HepG2 (cell line): ENCODE measurements around the gene CNTNAP1. TPM values are rescaled to one million over a fixed set of nuclear protein-coding genes. Genes with fewer than 3 reads are reported as not detected.

Source experiments
- ARID4A ChIP-seq: sonication (generic); formaldehyde crosslinking; IDR thresholded peaks from 2 replicates; pipeline ENCODE4 v1.5.0; 2020; ENCODE audit warnings: mild to moderate bottlenecking, missing genetic modification reagents, borderline replicate concordance
- CEBPB ChIP-seq: IDR thresholded peaks from 2 replicates; pipeline ENCODE4 v1.6.1; 2011; ENCODE audit warnings: low read depth, low read length, improper control_type of control experiment, borderline replicate concordance
- EP300 ChIP-seq, 3 experiments: sonication (generic) in 1 of 3; formaldehyde crosslinking in 1 of 3; IDR thresholded peaks; 2 replicates each; pipeline versions ENCODE4 v1.5.1 to v1.6.1; 2011 to 2020; ENCODE audit warnings: low read depth in 2 of 3, low read length in 2 of 3, borderline replicate concordance in 1 of 3, improper control_type of control experiment in 1 of 3, mild to moderate bottlenecking in 1 of 3, missing genetic modification reagents in 1 of 3, moderate library complexity in 1 of 3
- FUBP1 ChIP-seq: sonication (generic); formaldehyde crosslinking; IDR thresholded peaks from 2 replicates; pipeline ENCODE4 v1.5.1; 2020; ENCODE audit warnings: missing genetic modification reagents, mild to moderate bottlenecking, borderline replicate concordance
- MIXL1 ChIP-seq: IDR thresholded peaks from 2 replicates; pipeline ENCODE4 v1.6.1; 2016
- MTA1 ChIP-seq: sonication (generic); formaldehyde crosslinking; IDR thresholded peaks from 2 replicates; pipeline ENCODE4 v1.4.0; 2020; ENCODE audit warnings: missing genetic modification reagents, mild to moderate bottlenecking, borderline replicate concordance
- MTERF4 ChIP-seq: sonication (generic); formaldehyde crosslinking; IDR thresholded peaks from 2 replicates; pipeline ENCODE4 v1.8.0; 2023; ENCODE audit warnings: mild to moderate bottlenecking, missing genetic modification reagents
- NKX3-1 ChIP-seq: sonication (generic); formaldehyde crosslinking; IDR thresholded peaks from 2 replicates; pipeline ENCODE4 v1.5.0; 2020; ENCODE audit warnings: missing genetic modification reagents
- SAP130 ChIP-seq: IDR thresholded peaks from 2 replicates; pipeline ENCODE4 v1.6.1; 2016; ENCODE audit warnings: low read depth
- SOX6 ChIP-seq, 2 experiments: fragments of 450-650 bp in 1 of 2; sonication (generic) in 1 of 2; formaldehyde crosslinking in 1 of 2; IDR thresholded peaks; 2 replicates each; pipeline versions ENCODE4 v1.4.0 to v1.6.1; 2017 to 2020; ENCODE audit warnings: antibody characterized with exemption in 1 of 2, mild to moderate bottlenecking in 1 of 2, missing genetic modification reagents in 1 of 2
- TEAD2 ChIP-seq: sonication (generic); formaldehyde crosslinking; IDR thresholded peaks from 2 replicates; pipeline ENCODE4 v1.9.0; 2021; ENCODE audit warnings: missing genetic modification reagents
- ZFY ChIP-seq: sonication (generic); formaldehyde crosslinking; IDR thresholded peaks from 2 replicates; pipeline ENCODE4 v1.4.0; 2020; ENCODE audit warnings: missing genetic modification reagents
- ZFYVE20 ChIP-seq: sonication (generic); formaldehyde crosslinking; IDR thresholded peaks from 2 replicates; pipeline ENCODE4 v1.8.0; 2023; ENCODE audit warnings: low read depth, mild to moderate bottlenecking, moderate library complexity, missing genetic modification reagents, borderline replicate concordance
- ZNF180 ChIP-seq: sonication (generic); formaldehyde crosslinking; IDR thresholded peaks from 2 replicates; pipeline ENCODE4 v1.4.0; 2020; ENCODE audit warnings: low read depth, missing genetic modification reagents, borderline replicate concordance
- ZNF280B ChIP-seq: sonication (generic); formaldehyde crosslinking; IDR thresholded peaks from 2 replicates; pipeline ENCODE4 v1.5.0; 2020; ENCODE audit warnings: missing genetic modification reagents, mild to moderate bottlenecking, borderline replicate concordance
- ZNF549 ChIP-seq: sonication (generic); formaldehyde crosslinking; IDR thresholded peaks from 2 replicates; pipeline ENCODE4 v1.5.0; 2020; ENCODE audit warnings: missing genetic modification reagents
- ZNF598 ChIP-seq: sonication (generic); formaldehyde crosslinking; IDR thresholded peaks from 2 replicates; pipeline ENCODE4 v1.5.1; 2020; ENCODE audit warnings: mild to moderate bottlenecking, missing genetic modification reagents, borderline replicate concordance
- ZNF784 ChIP-seq: sonication (generic); formaldehyde crosslinking; IDR thresholded peaks from 2 replicates; pipeline ENCODE4 v1.5.1; 2020; ENCODE audit warnings: missing genetic modification reagents, mild to moderate bottlenecking, borderline replicate concordance
- polyA plus RNA-seq, 8 experiments: library from polyadenylated mRNA; depleted of rRNA in 3 of 8; stranded (reverse) in 7 of 8; unstranded in 1 of 8; fragments of >200 nt; fragmentation: Illumina TruSeq in 4 of 8; extraction: Trizol in 4 of 8; gene quantifications; 2 replicates each; pipeline versions ENCODE4 v1.2.1 to v1.2.3, GENCODE V29; 2011 to 2016; ENCODE audit warnings: low read depth in 4 of 8, missing spikeins in 1 of 8, mixed read lengths in 1 of 8; ENCODE audit not compliant: insufficient read depth in 1 of 8
- total RNA-seq, 5 experiments: library from RNA; depleted of rRNA; stranded (reverse); fragments of >200 nt; fragmentation: Illumina TruSeq; extraction: Trizol; gene quantifications; 2 replicates each; pipeline ENCODE4 v1.2.3, GENCODE V29; 2016; ENCODE audit warnings: low read depth in 1 of 5

CNTNAP1 gene
- total and polyA plus RNA-seq, 2 of the 13 experiments (the other 11 are each of a cell fraction or from before 2014, with no cell fraction given): 4.5 to 7.7 TPM

- TF ChIP-seq MTA1 (CRISPR knock-in tag) (peak; percentile 7; the same call in 1 of the 2 replicates), ZNF784 (CRISPR knock-in tag) (0 out of 2 replicates have a peak, but pooled peaks have one; percentile 22), ZNF549 (CRISPR knock-in tag) (0 out of 2 replicates have a peak, but pooled peaks have one; percentile 64), TEAD2 (peak; percentile 78; the same call in 1 of the 2 replicates), ZNF280B (CRISPR knock-in tag) (0 out of 2 replicates have a peak, but pooled peaks have one; percentile 4), ZNF180 (CRISPR knock-in tag) (0 out of 2 replicates have a peak, but pooled peaks have one; percentile 34), EP300 (IDR thresholded peaks at IDR 0.05; ENCODE audit: low read depth in 2 of 2, low read length in 2 of 2) (peak in 1 of 2 experiments; percentile 25; a peak in 1 of 4 replicates), EP300 (CRISPR knock-in tag; IDR thresholded peaks at IDR 0.05; ENCODE audit: borderline replicate concordance) (no peak; the same call in 1 of the 2 replicates), FUBP1 (CRISPR knock-in tag) (peak; percentile 69; the same call in 1 of the 2 replicates), SAP130 (peak; percentile 75), CEBPB (no peak), SOX6 (IDR thresholded peaks at IDR 0.05) (no peak), SOX6 (CRISPR knock-in tag; IDR thresholded peaks at IDR 0.05) (peak; percentile 33; the same call in 1 of the 2 replicates), NKX3-1 (peak; percentile 55; the same call in 1 of the 2 replicates), MIXL1 (CRISPR knock-in tag) (no peak; the same call in 1 of the 2 replicates), MTERF4 (CRISPR knock-in tag) (peak; percentile 55; the same call in 1 of the 2 replicates), ZFYVE20 (no peak), ZFY (CRISPR knock-in tag) (peak; percentile 85), ZNF598 (CRISPR knock-in tag) (peak; percentile 68), ARID4A (CRISPR knock-in tag) (peak; percentile 67)
Measured at GRCh38 chr17:42744283-42744805, 62.0 kb downstream of the CNTNAP1 start (continued).
